NB4 (cell line): ENCODE results near the gene MCMBP.

Source experiments
- DNase-seq: peaks from one replicate; pipeline ENCODE4 v3.0.0; 2010; ENCODE audit warnings: low read depth
- H3K4me3 ChIP-seq: one replicate; pipeline ENCODE4 v1.5.1; 2011; ENCODE audit warnings: mild to moderate bottlenecking, low read depth, low read length, moderate library complexity
- CTCF ChIP-seq: IDR thresholded peaks from one replicate; pipeline ENCODE4 v1.5.1; 2012; ENCODE audit warnings: low read depth, low read length
- MAX ChIP-seq: IDR thresholded peaks from 2 replicates; pipeline ENCODE4 v1.6.1; 2011; ENCODE audit warnings: low read depth, low read length
- MYC ChIP-seq: IDR thresholded peaks from 2 replicates; pipeline ENCODE4 v1.6.1; 2011; ENCODE audit warnings: low read depth, low read length
- POLR2A ChIP-seq: IDR thresholded peaks from 2 replicates; pipeline ENCODE4 v1.6.1; 2011; ENCODE audit warnings: mild to moderate bottlenecking; ENCODE audit not compliant: insufficient read length; ENCODE audit errors: extremely low read depth

MCMBP gene

GRCh38 chr10:119860866-119861607 is 11.6 kb downstream of the MCMBP start:
- no peak for DNase-seq
- H3K4me3 ChIP-seq: no peak overlapping the region
- TF ChIP-seq MYC (no peak), CTCF (no peak), POLR2A (no peak), MAX (no peak)

GRCh38 chr10:119859420-119860258 is 13.0 kb downstream of the MCMBP start:
- peak; percentile 73 for DNase-seq
- TF ChIP-seq CTCF: peak; percentile 33
- TF ChIP-seq MYC: no peak
- H3K4me3 ChIP-seq: no peak overlapping the region

- no peak for DNase-seq
- H3K4me3 ChIP-seq: no peak overlapping the region
- no peak for TF ChIP-seq POLR2A
- no peak for TF ChIP-seq MYC
- no peak for TF ChIP-seq MAX
- no peak for TF ChIP-seq CTCF
Measured at GRCh38 chr10:119858063-119858462, 14.6 kb downstream of the MCMBP start.

GRCh38 chr10:119853574-119853973 is 19.1 kb downstream of the MCMBP start:
- H3K4me3 ChIP-seq: no peak overlapping the region
- TF ChIP-seq MAX (no peak), MYC (no peak), CTCF (no peak), POLR2A (no peak)
- DNase-seq: no peak

GRCh38 chr10:119852822-119853221 is 19.8 kb downstream of the MCMBP start:
- no peak overlapping the region for H3K4me3 ChIP-seq
- no peak for DNase-seq
- TF ChIP-seq POLR2A (no peak), MYC (no peak), MAX (no peak), CTCF (no peak)
